Heart left ventricle (tissue), 16 donors: ENCODE results near the gene WDR89. TPM values are rescaled to one million over a fixed set of nuclear protein-coding genes. Genes with fewer than 3 reads are reported as not detected.
"Not testable (repeated sequence)": the region's sequence is repeated elsewhere in the genome, so short reads cannot be mapped to it uniquely, and the experiment has no call there.

Experiments
- ATAC-seq, 4 donors: fragments of 200-7000 bp; cut with Tn5 transposase; one replicate each; pipeline ENCODE4 v1.9.1; 2020 to 2022; ENCODE audit warnings: moderate library complexity in 4 of 4, mild to moderate bottlenecking in 3 of 4, moderate number of reproducible peaks in 1 of 4
- DNase-seq, 5 donors: peaks; one replicate each; pipeline ENCODE4 v3.0.0-alpha.2; 2020
- H3K27ac ChIP-seq, 12 donors: fragments of 200-600 bp; sonication (generic) in 4 of 12; one replicate each; pipeline versions ENCODE4 v1.5.0 to v1.8.0; 2016 to 2022; ENCODE audit warnings: mild to moderate bottlenecking in 2 of 12
- H3K27me3 ChIP-seq, 9 donors: fragments of 200-600 bp; sonication (generic) in 2 of 9; one replicate each; pipeline versions ENCODE4 v1.5.1 to v1.8.0; 2016 to 2022; ENCODE audit warnings: mild to moderate bottlenecking in 3 of 9
- H3K36me3 ChIP-seq, 9 donors: fragments of 200-600 bp; sonication (generic) in 2 of 9; one replicate each; pipeline versions ENCODE4 v1.5.0 to v1.8.0; 2018 to 2022; ENCODE audit warnings: mild to moderate bottlenecking in 2 of 9
- H3K4me1 ChIP-seq, 12 donors: fragments of 200-600 bp; sonication (generic) in 4 of 12; one replicate each; pipeline versions ENCODE4 v1.5.0 to v1.8.0; 2016 to 2022; ENCODE audit warnings: mild to moderate bottlenecking in 3 of 12
- H3K4me3 ChIP-seq, 12 donors: fragments of 200-600 bp; sonication (generic) in 4 of 12; one replicate each; pipeline versions ENCODE4 v1.5.0 to v1.8.0; 2017 to 2022; ENCODE audit warnings: mild to moderate bottlenecking in 9 of 12, moderate library complexity in 4 of 12
- H3K9me3 ChIP-seq, 12 donors: fragments of 200-600 bp; sonication (generic) in 4 of 12; one replicate each; pipeline versions ENCODE4 v1.5.0 to v1.8.0; 2016 to 2022; ENCODE audit warnings: mild to moderate bottlenecking in 1 of 12
- CTCF ChIP-seq, 12 donors: fragments of 200-600 bp; sonication (generic) in 4 of 12; IDR thresholded peaks; one replicate each; pipeline versions ENCODE4 v1.5.0 to v1.8.0; 2018 to 2022; ENCODE audit warnings: antibody characterized with exemption in 12 of 12, mild to moderate bottlenecking in 5 of 12
- POLR2A ChIP-seq, 2 donors: fragments of 450-650 bp; IDR thresholded peaks; one replicate each; pipeline ENCODE4 v1.6.1; 2017; ENCODE audit warnings: antibody characterized with exemption in 2 of 2, mild to moderate bottlenecking in 2 of 2, moderate library complexity in 2 of 2
- WGBS, 4 donors: extraction: QIAGEN DNeasy Blood & Tissue Kit in 2 of 4; methylation state at CpG; one replicate each; pipeline versions ENCODE4 v1.1.5 to v1.1.7; 2013 to 2018; 5-methylcytosine and 5-hydroxymethylcytosine counted together
- intact Hi-C, 10 donors: fragments of 100-400 bp; cut with DNase I; formaldehyde crosslinking; loops; one replicate each; pipeline versions ENCODE4 v1.11.1 to v1.14.2; 2022
- polyA plus RNA-seq, 2 donors: library from polyadenylated mRNA; stranded (reverse); fragments of 200-250 nt; gene quantifications; one replicate each; pipeline ENCODE4 v1.2.3, GENCODE V29; 2013
- total RNA-seq, 9 donors: library from RNA; depleted of rRNA in 2 of 9; stranded (reverse); fragments of >200 nt in 2 of 9; fragmentation: NEBNext Ultra II Directional in 3 of 9; extraction: Animal tissue kit (Norgen Biotek cat#: 25700) in 3 of 9; gene quantifications; one replicate each; pipeline versions ENCODE4 v1.1.0 to v1.2.4, GENCODE V29; 2016 to 2023
- donor health status: ischemic (EF 13 %, LVEDD 7.1; RV severe dilation, severe dysfunction).
- donor health status: healthy with polysubstance abuse.
- donor health status: DM: no; HTN: yes; CAD: no.
- donor health status: DM: no; HTN: no; CAD: no.
- donor health status: ischemic (EF 25% LVEDD 6.9; RV normal size, moderate dysfunction).
- donor health status: ischemic (EF 25% LVEDD 5.7; RV mildly dilated, moderate dysfunction).
- donor health status: healthy.
- donor health status: DM: yes; HTN: yes; CAD: no.
- donor health status: ischemic (EF 35%, LVEDD 5.7; RV mildly dilated, moderate dysfunction).
- donor health status: nonischemic (EF 11% LVEDD 7.7; RV severe dilation, severe dysfunction).
- donor health status: DM: yes; HTN: yes; CAD: no.
- donor health status: PGD.
- donor health status: ischemic (EF 29% LVEDD 5.4; RV normal size, mild dysfunction).
- donor health status: nonischemic (EF 23%, LVEDD 6.1; RV moderate dilation, normal function).

The WDR89 gene
- total and polyA plus RNA-seq, 11 donors: 3.1 to 7.6 (median 6.3) TPM

GRCh38 chr14:63633801-63634200 is 7.9 kb downstream of the WDR89 start:
- intact Hi-C loops: loop anchor here in 7 of 10 donors (5.0 to 10.0 kb wide), 4 partner anchors 141 to 249 kb away; no protein-coding TSS in a partner anchor
- no peak overlapping the region for H3K4me3 ChIP-seq
- no peak overlapping the region for H3K27ac ChIP-seq
- TF ChIP-seq CTCF (IDR thresholded peaks at IDR 0.05): peak in 2 of 12 donors; percentile 9 to 14
- no peak for TF ChIP-seq POLR2A (IDR thresholded peaks at IDR 0.05)
- 82 to 88% (median 84%) methylated on average over 7 of the region's 7 CpGs for WGBS, 4 donors
- DNase-seq: no peak
- H3K9me3 ChIP-seq: peaks cover 0 to 31% (median 6%) of the 10 kb centered on the region in 12 donors
- peaks cover 0 to 3% (median 0%) of the 10 kb centered on the region in 12 donors for H3K4me1 ChIP-seq
- peaks cover 0 to 4% (median 0%) of the 10 kb centered on the region in 9 donors for H3K36me3 ChIP-seq
- ATAC-seq: no peak
- no peaks in the 10 kb centered on the region for H3K27me3 ChIP-seq

- Histone ChIP-seq H3K27ac (no peak overlapping the region), H3K4me1 (no peaks in the 10 kb centered on the region), H3K36me3 (peaks cover 0 to 4% (median 0%) of the 10 kb centered on the region in 9 donors), H3K4me3 (no peak overlapping the region), H3K9me3 (peaks cover 0 to 31% (median 6%) of the 10 kb centered on the region in 12 donors), H3K27me3 (no peaks in the 10 kb centered on the region)
- ATAC-seq: no peak
- intact Hi-C loops: loop anchor here in 7 of 10 donors (5.0 to 10.0 kb wide), 4 partner anchors 142 to 248 kb away; no protein-coding TSS in a partner anchor
- no peak for DNase-seq
- TF ChIP-seq CTCF (IDR thresholded peaks at IDR 0.05) (peak in 11 of 12 donors; percentile 15 to 49 (median 36)), POLR2A (IDR thresholded peaks at IDR 0.05) (no peak)
These were observed 8.6 kb downstream of the WDR89 start for GRCh38 chr14:63632932-63633514.

- Histone ChIP-seq H3K9me3 (no peaks in the 10 kb centered on the region), H3K36me3 (peaks cover 0 to 30% (median 8%) of the 10 kb centered on the region in 9 donors), H3K4me3 (no peak overlapping the region), H3K27me3 (no peaks in the 10 kb centered on the region), H3K4me1 (no peaks in the 10 kb centered on the region), H3K27ac (no peak overlapping the region)
- intact Hi-C loops: loop anchor here in 1 of 10 donors (5.0 kb wide), 1 partner anchor 237 kb away; no protein-coding TSS in a partner anchor
- ATAC-seq (no peak), DNase-seq (no peak)
- 89 to 94% (median 93%) methylated on average over 4 of the region's 4 CpGs for WGBS, 4 donors
- TF ChIP-seq POLR2A (IDR thresholded peaks at IDR 0.05): no peak
- TF ChIP-seq CTCF (IDR thresholded peaks at IDR 0.05): no peak
These were observed 17.0 kb downstream of the WDR89 start for GRCh38 chr14:63624701-63625100.

GRCh38 chr14:63624203-63624602 is 17.5 kb downstream of the WDR89 start:
- intact Hi-C loops: loop anchor here in 1 of 10 donors (5.0 kb wide), 1 partner anchor 237 kb away; no protein-coding TSS in a partner anchor
- H3K4me3 ChIP-seq: no peak overlapping the region
- no peaks in the 10 kb centered on the region for H3K27me3 ChIP-seq
- no peak for DNase-seq
- H3K4me1 ChIP-seq: no peaks in the 10 kb centered on the region
- H3K36me3 ChIP-seq: peaks cover 0 to 30% (median 8%) of the 10 kb centered on the region in 9 donors
- ATAC-seq: no peak
- TF ChIP-seq POLR2A (IDR thresholded peaks at IDR 0.05) (no peak), CTCF (IDR thresholded peaks at IDR 0.05) (no peak)
- no peaks in the 10 kb centered on the region for H3K9me3 ChIP-seq
- 89 to 99% (median 98%) methylated on average over 4 of the region's 4 CpGs for WGBS, 4 donors
- no peak overlapping the region for H3K27ac ChIP-seq

- H3K27ac ChIP-seq, ATAC-seq, H3K4me3 ChIP-seq, H3K4me1 ChIP-seq, H3K9me3 ChIP-seq, DNase-seq, H3K27me3 ChIP-seq: not testable (repeated sequence)
- peaks cover 0 to 26% (median 8%) of the 10 kb centered on the region in 9 donors for H3K36me3 ChIP-seq
- 86 to 95% (median 91%) methylated on average over 7 of the region's 7 CpGs for WGBS, 4 donors
- intact Hi-C loops: loop anchor here in 1 of 10 donors (5.0 kb wide), 1 partner anchor 235 kb away; no protein-coding TSS in a partner anchor
These were observed 19.7 kb downstream of the WDR89 start for GRCh38 chr14:63621975-63622374.
